HFFc6 (cell line): ENCODE measurements around the gene CFAP97D2. TPM values are rescaled to one million over a fixed set of nuclear protein-coding genes. Genes with fewer than 3 reads are reported as not detected.

Source experiments
- DNase-seq: peaks from one replicate; pipeline ENCODE4 v3.0.0-alpha.2; 2018
- H3K27ac Mint-ChIP-seq: 2 replicates; pipeline ENCODE4 v1.8.0; 2020; ENCODE audit warnings: mild to moderate bottlenecking, mixed read lengths
- H3K27me3 Mint-ChIP-seq: 2 replicates; pipeline ENCODE4 v1.8.0; 2021; ENCODE audit warnings: mild to moderate bottlenecking, moderate library complexity, mixed read lengths; ENCODE audit not compliant: insufficient read depth
- H3K36me3 Mint-ChIP-seq: 2 replicates; pipeline ENCODE4 v1.8.0; 2021; ENCODE audit warnings: low read depth, mixed read lengths
- H3K4me1 Mint-ChIP-seq: 2 replicates; pipeline ENCODE4 v1.8.0; 2020; ENCODE audit warnings: low read depth, mixed read lengths
- H3K4me3 Mint-ChIP-seq: 2 replicates; pipeline ENCODE4 v1.8.0; 2020; ENCODE audit warnings: mild to moderate bottlenecking, moderate library complexity, mixed read lengths
- H3K9me3 Mint-ChIP-seq: 2 replicates; pipeline ENCODE4 v1.8.0; 2020; ENCODE audit warnings: mild to moderate bottlenecking, mixed read lengths
- total RNA-seq, 6 experiments: library from RNA; stranded (reverse); fragmentation: NEBNext Ultra II Directional; extraction: Animal tissue kit (Norgen Biotek cat#: 25700); gene quantifications; 2 replicates in 1 of 6; 3 replicates in 5 of 6; pipeline ENCODE4 v1.2.3, GENCODE V29; 2021
- TF ChIP-seq, protein P1 (sequence below): fragments of 200-600 bp; sonication (generic); IDR thresholded peaks from 2 replicates; pipeline ENCODE4 v1.5.0; 2021; ENCODE audit warnings: antibody characterized with exemption, mild to moderate bottlenecking

The CFAP97D2 gene
- total RNA-seq, 6 experiments from 2014 or later = not detected

DNA sequence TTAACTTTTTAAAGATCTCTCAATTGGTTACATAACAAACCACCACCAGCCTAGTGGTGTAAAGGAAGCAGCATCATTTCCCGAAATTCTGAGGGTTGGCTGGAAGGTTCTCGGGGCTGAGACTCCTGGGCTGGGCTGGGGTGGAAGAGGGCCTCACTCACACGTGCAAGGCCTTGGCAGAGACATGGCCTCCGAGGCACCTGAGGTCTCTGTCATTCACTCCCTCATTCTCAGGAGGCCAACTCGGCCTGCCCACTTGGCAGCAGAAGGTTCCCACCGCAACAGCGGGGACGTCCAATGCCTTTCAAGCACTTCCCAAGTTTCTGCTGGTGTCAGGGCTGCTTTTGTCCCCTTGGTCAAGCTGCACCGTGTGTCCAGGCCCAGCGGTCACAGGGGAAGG, 28.0 kb upstream of the CFAP97D2 start:
- H3K27me3 Mint-ChIP-seq = peaks cover 16% of the 10 kb centered on the region
- no peak overlapping the region for H3K27ac Mint-ChIP-seq
- H3K36me3 Mint-ChIP-seq = no peaks in the 10 kb centered on the region
- peaks cover 7% of the 10 kb centered on the region; the same call in 1 of the 2 replicates for H3K4me1 Mint-ChIP-seq
- no peak for DNase-seq
- H3K9me3 Mint-ChIP-seq = peaks cover 4% of the 10 kb centered on the region
- TF ChIP-seq, protein P1, sequence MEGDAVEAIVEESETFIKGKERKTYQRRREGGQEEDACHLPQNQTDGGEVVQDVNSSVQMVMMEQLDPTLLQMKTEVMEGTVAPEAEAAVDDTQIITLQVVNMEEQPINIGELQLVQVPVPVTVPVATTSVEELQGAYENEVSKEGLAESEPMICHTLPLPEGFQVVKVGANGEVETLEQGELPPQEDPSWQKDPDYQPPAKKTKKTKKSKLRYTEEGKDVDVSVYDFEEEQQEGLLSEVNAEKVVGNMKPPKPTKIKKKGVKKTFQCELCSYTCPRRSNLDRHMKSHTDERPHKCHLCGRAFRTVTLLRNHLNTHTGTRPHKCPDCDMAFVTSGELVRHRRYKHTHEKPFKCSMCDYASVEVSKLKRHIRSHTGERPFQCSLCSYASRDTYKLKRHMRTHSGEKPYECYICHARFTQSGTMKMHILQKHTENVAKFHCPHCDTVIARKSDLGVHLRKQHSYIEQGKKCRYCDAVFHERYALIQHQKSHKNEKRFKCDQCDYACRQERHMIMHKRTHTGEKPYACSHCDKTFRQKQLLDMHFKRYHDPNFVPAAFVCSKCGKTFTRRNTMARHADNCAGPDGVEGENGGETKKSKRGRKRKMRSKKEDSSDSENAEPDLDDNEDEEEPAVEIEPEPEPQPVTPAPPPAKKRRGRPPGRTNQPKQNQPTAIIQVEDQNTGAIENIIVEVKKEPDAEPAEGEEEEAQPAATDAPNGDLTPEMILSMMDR = no peak
- H3K4me3 Mint-ChIP-seq = no peak overlapping the region

DNA sequence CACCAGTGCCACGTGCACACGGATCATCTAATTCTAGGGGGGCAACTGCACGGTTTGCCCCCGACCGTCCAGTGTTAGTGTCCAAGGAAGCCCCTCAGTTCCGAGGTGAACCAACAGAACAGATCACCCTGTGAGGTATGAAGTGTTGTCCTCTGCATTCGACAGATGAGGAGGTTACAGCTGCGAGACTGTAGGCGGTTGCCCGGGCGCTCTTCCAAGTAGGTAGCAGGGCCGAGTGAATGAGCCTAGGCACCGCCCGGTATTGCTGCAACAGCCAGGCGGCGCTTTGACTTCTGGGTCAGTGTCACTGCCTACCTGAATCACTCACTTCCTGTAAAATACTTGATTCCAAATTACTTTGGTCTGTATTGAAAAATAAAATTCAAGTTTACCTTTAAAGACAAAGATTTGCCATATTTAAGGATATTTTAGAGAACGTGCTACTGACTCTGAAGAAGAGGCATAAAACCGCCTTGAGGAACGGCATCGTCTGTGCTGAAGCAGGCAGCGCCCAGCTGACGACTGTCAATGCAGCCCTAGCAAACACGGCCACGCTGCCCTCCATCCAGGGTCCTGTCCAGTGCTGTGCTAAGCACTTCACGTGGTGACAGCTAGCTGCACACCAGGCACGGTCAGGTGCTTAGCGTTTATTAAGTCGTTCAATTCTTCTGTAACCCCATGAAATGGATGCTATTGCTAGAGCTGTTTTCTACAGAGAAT, 27.3 kb upstream of the CFAP97D2 start:
- peaks cover 4% of the 10 kb centered on the region for H3K9me3 Mint-ChIP-seq
- H3K4me3 Mint-ChIP-seq = no peak overlapping the region
- no peaks in the 10 kb centered on the region for H3K36me3 Mint-ChIP-seq
- H3K27me3 Mint-ChIP-seq = peaks cover 14% of the 10 kb centered on the region
- no peak overlapping the region for H3K27ac Mint-ChIP-seq
- TF ChIP-seq, protein P1 = no peak
- H3K4me1 Mint-ChIP-seq = peaks cover 12% of the 10 kb centered on the region
- DNase-seq = no peak

DNA sequence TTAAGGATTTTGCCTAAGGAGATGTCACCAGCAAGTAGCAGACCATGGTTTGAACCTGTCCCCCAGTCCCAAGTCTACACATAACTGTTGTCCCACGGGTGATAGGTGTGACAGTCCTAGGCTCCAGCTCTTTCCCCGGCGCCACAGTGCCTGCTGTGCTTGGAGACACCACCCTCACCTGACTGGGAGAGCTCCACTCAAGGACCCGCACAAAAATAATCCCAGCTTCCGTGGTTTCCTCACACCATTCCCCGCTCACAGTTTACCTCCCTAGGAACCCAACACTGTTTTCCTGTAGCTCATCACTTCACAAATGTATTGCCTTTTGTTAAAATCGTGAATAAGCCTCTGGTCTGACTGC, 26.8 kb upstream of the CFAP97D2 start:
- DNase-seq = no peak
- Mint-ChIP-seq H3K36me3 (no peaks in the 10 kb centered on the region), H3K4me3 (no peak overlapping the region), H3K27ac (no peak overlapping the region), H3K4me1 (peaks cover 14% of the 10 kb centered on the region), H3K27me3 (peaks cover 12% of the 10 kb centered on the region; the same call in 1 of the 2 replicates), H3K9me3 (peaks cover 4% of the 10 kb centered on the region)
- TF ChIP-seq, protein P1 = no peak

DNA sequence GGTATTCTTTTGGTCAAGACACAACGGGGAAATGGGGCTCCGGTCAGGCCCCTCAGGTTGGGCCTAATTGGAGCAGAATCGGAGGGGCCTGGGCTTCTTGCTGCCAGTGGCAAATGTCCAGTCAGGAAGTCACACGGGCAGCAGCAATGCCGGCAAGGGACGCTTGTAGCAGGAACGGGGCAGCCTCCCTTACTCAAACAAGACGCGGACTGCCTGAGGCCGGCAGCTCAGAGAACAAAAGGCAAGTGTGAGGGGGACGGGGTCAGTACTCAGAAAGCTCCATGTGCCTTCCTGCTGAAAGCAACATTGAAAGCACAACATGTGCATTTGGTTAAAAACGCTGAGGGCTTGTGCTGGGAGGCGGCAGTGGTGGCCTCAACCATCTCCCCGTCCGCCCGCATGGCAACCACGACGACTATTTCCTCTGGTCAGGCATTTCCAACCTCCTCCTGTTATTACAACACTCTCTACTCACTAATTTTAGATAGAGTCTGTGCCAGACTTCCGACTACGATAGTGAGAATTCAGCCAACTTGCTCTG, 26.2 kb upstream of the CFAP97D2 start:
- TF ChIP-seq, protein P1 = no peak
- H3K36me3 Mint-ChIP-seq = no peaks in the 10 kb centered on the region
- peaks cover 12% of the 10 kb centered on the region; the same call in 1 of the 2 replicates for H3K27me3 Mint-ChIP-seq
- peaks cover 14% of the 10 kb centered on the region for H3K4me1 Mint-ChIP-seq
- peaks cover 4% of the 10 kb centered on the region for H3K9me3 Mint-ChIP-seq
- H3K4me3 Mint-ChIP-seq = no peak overlapping the region
- no peak overlapping the region for H3K27ac Mint-ChIP-seq
- no peak for DNase-seq

DNA sequence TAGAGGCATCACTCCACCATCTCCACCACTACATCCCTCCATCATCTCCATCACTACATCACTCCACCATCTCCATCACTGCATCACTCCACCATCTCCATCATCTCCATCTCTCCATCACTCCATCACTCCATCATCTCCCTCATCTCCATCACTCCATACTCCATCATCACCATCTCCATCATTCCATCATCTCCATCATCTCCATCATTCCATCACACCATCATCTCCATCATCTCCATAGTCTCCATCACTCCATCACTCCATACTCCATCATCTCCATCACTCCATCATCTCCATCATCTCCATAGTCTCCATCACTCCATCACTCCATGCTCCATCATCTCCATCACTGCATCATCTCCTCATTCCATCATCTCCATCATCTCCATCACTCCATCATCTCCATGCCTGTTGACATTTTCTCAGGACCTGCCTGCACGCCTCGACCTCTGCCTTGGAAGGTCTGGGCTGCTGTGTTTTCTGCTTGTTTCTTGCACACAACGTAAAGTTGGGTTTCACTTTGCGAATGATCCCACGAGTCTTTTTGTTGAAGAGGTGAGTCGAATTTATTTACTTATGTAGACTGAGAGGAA, 25.5 kb upstream of the CFAP97D2 start:
- no peak for DNase-seq
- Mint-ChIP-seq H3K4me3 (no peak overlapping the region), H3K27me3 (peaks cover 10% of the 10 kb centered on the region; the same call in 1 of the 2 replicates), H3K9me3 (peaks cover 4% of the 10 kb centered on the region), H3K36me3 (no peaks in the 10 kb centered on the region), H3K4me1 (peaks cover 14% of the 10 kb centered on the region), H3K27ac (no peak overlapping the region)
- TF ChIP-seq, protein P1 = no peak
